Hematopoietic multipotent progenitor cell treated with erythropoietin and hydrocortisone succinate and interleukin-3 and kit ligand, for 17 days (in vitro differentiated cells): ENCODE results near the gene ZNF808.
"Not testable (repeated sequence)": the region's sequence is repeated elsewhere in the genome, so short reads cannot be mapped to it uniquely, and the experiment has no call there.

Experiments
- DNase-seq: peaks from one replicate; pipeline ENCODE4 v3.0.0-alpha.2; 2015; ENCODE audit warnings: low spot score

ZNF808 gene

GRCh38 chr19:52535771-52536447, 8.4 kb downstream of the ZNF808 start:
- DNase-seq: peak; percentile 31

GRCh38 chr19:52536448-52536800, 9.0 kb downstream of the ZNF808 start:
- DNase-seq: no peak

GRCh38 chr19:52538815-52539214, 11.3 kb downstream of the ZNF808 start:
- DNase-seq: not testable (repeated sequence)

- DNase-seq: not testable (repeated sequence)
Observed at GRCh38 chr19:52541176-52541575, 13.7 kb downstream of the ZNF808 start.

GRCh38 chr19:52541608-52542007, 14.1 kb downstream of the ZNF808 start:
- DNase-seq: no peak

GRCh38 chr19:52542541-52542940, 15.1 kb downstream of the ZNF808 start:
- not testable (repeated sequence) for DNase-seq

GRCh38 chr19:52542984-52543664, 15.7 kb downstream of the ZNF808 start:
- no peak for DNase-seq

- no peak for DNase-seq
Observed at GRCh38 chr19:52554216-52554971, 26.9 kb downstream of the ZNF808 start.

GRCh38 chr19:52557231-52557995, 29.9 kb downstream of the ZNF808 start:
- no peak for DNase-seq

GRCh38 chr19:52558732-52559445, 31.4 kb downstream of the ZNF808 start:
- DNase-seq: not testable (repeated sequence)

GRCh38 chr19:52561611-52562010, 34.1 kb downstream of the ZNF808 start:
- not testable (repeated sequence) for DNase-seq

GRCh38 chr19:52566121-52566520, 38.7 kb downstream of the ZNF808 start:
- DNase-seq: no peak

GRCh38 chr19:52566588-52566987, 39.1 kb downstream of the ZNF808 start:
- DNase-seq: no peak

GRCh38 chr19:52567921-52568320, 40.5 kb downstream of the ZNF808 start:
- no peak for DNase-seq

GRCh38 chr19:52569638-52569999, 42.2 kb downstream of the ZNF808 start:
- DNase-seq: not testable (repeated sequence)

GRCh38 chr19:52570000-52570861, 42.8 kb downstream of the ZNF808 start, which contains the start of gene ZNF701:
Gene ZNF701, plus strand, starts transcription at chr19:52570287. Its CDS starts 3,861 bp downstream, at chr19:52574148.
- peak; percentile 83 for DNase-seq

- DNase-seq: no peak
Observed at GRCh38 chr19:52584736-52585440, 57.4 kb downstream of the ZNF808 start.

GRCh38 chr19:52585604-52586003, 58.1 kb downstream of the ZNF808 start:
- no peak for DNase-seq

GRCh38 chr19:52590728-52591127, 63.3 kb downstream of the ZNF808 start:
- DNase-seq: no peak

- DNase-seq: no peak
Observed at GRCh38 chr19:52592301-52592700, 64.8 kb downstream of the ZNF808 start.
